GM23338 (cell line): Measurements from ENCODE around the gene PDE4D. TPM values are rescaled to one million over a fixed set of nuclear protein-coding genes. Genes with fewer than 3 reads are reported as not detected.

Experiments used
- ATAC-seq: fragments of 200-7000 bp; cut with Tn5 transposase; 3 replicates; pipeline ENCODE4 v1.9.1; 2020
- DNase-seq: peaks from one replicate; pipeline ENCODE4 v3.0.0-alpha.2; 2015; ENCODE audit warnings: low spot score
- H2AFZ ChIP-seq: fragments of 200-600 bp; sonication (generic); 2 replicates; pipeline ENCODE4 v1.8.0; 2016; ENCODE audit warnings: antibody characterized with exemption, mild to moderate bottlenecking, moderate library complexity
- H3F3A ChIP-seq: fragments of 200-600 bp; sonication (generic); replicated peaks from 2 replicates; pipeline ENCODE4 v1.8.0; 2017; ENCODE audit warnings: antibody characterized with exemption, mixed run types, low read depth
- H3K27ac ChIP-seq: fragments of 200-600 bp; sonication (generic); 2 replicates; pipeline ENCODE4 v1.6.1; 2016; ENCODE audit warnings: low read depth
- H3K27me3 ChIP-seq: fragments of 200-600 bp; sonication (generic); 2 replicates; pipeline ENCODE4 v1.8.0; 2016; ENCODE audit warnings: mild to moderate bottlenecking, mixed run types, moderate library complexity; ENCODE audit not compliant: insufficient read depth
- H3K36me3 ChIP-seq: fragments of 200-600 bp; sonication (generic); 2 replicates; pipeline ENCODE4 v1.8.0; 2016; ENCODE audit warnings: mild to moderate bottlenecking; ENCODE audit not compliant: insufficient read depth
- H3K4me1 ChIP-seq: fragments of 200-600 bp; sonication (generic); 2 replicates; pipeline ENCODE4 v1.8.0; 2016; ENCODE audit warnings: mild to moderate bottlenecking, moderate library complexity; ENCODE audit not compliant: insufficient read depth
- H3K4me2 ChIP-seq: fragments of 200-600 bp; sonication (generic); 2 replicates; pipeline ENCODE4 v1.7.1; 2017; ENCODE audit warnings: mixed run types
- H3K4me3 ChIP-seq: fragments of 200-600 bp; sonication (generic); 2 replicates; pipeline ENCODE4 v1.6.1; 2016; ENCODE audit warnings: mixed run types
- H3K79me2 ChIP-seq: fragments of 200-600 bp; sonication (generic); replicated peaks from 2 replicates; pipeline ENCODE4 v1.8.0; 2017; ENCODE audit warnings: mild to moderate bottlenecking; ENCODE audit not compliant: insufficient read depth
- H3K9me2 ChIP-seq: fragments of 200-600 bp; sonication (generic); 2 replicates; pipeline ENCODE4 v1.8.0; 2017; ENCODE audit not compliant: insufficient read depth
- H4K20me1 ChIP-seq: fragments of 200-600 bp; sonication (generic); replicated peaks from 2 replicates; pipeline ENCODE4 v1.8.0; 2017; ENCODE audit warnings: mild to moderate bottlenecking; ENCODE audit not compliant: insufficient read depth
- H3K27ac Mint-ChIP-seq: 2 replicates; pipeline ENCODE4 v1.8.0; 2020; ENCODE audit warnings: inconsistent platforms, mild to moderate bottlenecking, moderate library complexity, mixed read lengths
- H3K27me3 Mint-ChIP-seq: 3 replicates; pipeline ENCODE4 v1.8.0; 2022; ENCODE audit warnings: low read depth, mild to moderate bottlenecking, moderate library complexity, mixed read lengths, inconsistent platforms; ENCODE audit not compliant: insufficient read depth, poor library complexity
- H3K36me3 Mint-ChIP-seq: 3 replicates; pipeline ENCODE4 v1.8.0; 2021; ENCODE audit warnings: low read depth, mild to moderate bottlenecking, inconsistent platforms, moderate library complexity, mixed read lengths
- H3K4me1 Mint-ChIP-seq: 3 replicates; pipeline ENCODE4 v1.8.0; 2020; ENCODE audit warnings: mild to moderate bottlenecking, inconsistent platforms, mixed read lengths
- H3K4me3 Mint-ChIP-seq: 3 replicates; pipeline ENCODE4 v1.8.0; 2021; ENCODE audit warnings: moderate library complexity, mild to moderate bottlenecking, inconsistent platforms, mixed read lengths
- H3K9me3 Mint-ChIP-seq: 3 replicates; pipeline ENCODE4 v1.8.0; 2020; ENCODE audit warnings: moderate library complexity, mild to moderate bottlenecking, inconsistent platforms, mixed read lengths
- CREB1 ChIP-seq: fragments of 250-450 bp; sonication (Bioruptor Pico); IDR thresholded peaks from 2 replicates; pipeline ENCODE4 v1.5.0; 2020; ENCODE audit warnings: low read depth, mild to moderate bottlenecking, moderate library complexity
- ETS1 ChIP-seq: IDR thresholded peaks from 2 replicates; pipeline ENCODE4 v1.6.1; 2016; ENCODE audit warnings: antibody characterized with exemption
- EZH2 ChIP-seq: fragments of 200-600 bp; sonication (generic); IDR thresholded peaks from one replicate; pipeline ENCODE4 v1.8.0; 2017; ENCODE audit warnings: antibody characterized with exemption, mild to moderate bottlenecking, low read depth; ENCODE audit not compliant: unreplicated experiment
- EZH2phosphoT487 ChIP-seq: fragments of 200-600 bp; sonication (generic); IDR thresholded peaks from one replicate; pipeline ENCODE4 v1.8.1; 2018; ENCODE audit warnings: antibody characterized with exemption; ENCODE audit not compliant: unreplicated experiment
- JUNB ChIP-seq: IDR thresholded peaks from one replicate; pipeline ENCODE4 v1.6.1; 2016; ENCODE audit warnings: antibody characterized with exemption; ENCODE audit not compliant: unreplicated experiment
- NANOG ChIP-seq: IDR thresholded peaks from 2 replicates; pipeline ENCODE4 v1.6.1; 2016; ENCODE audit warnings: antibody characterized with exemption, borderline replicate concordance
- POLR2AphosphoS5 ChIP-seq: IDR thresholded peaks from 2 replicates; pipeline ENCODE4 v1.6.1; 2016; ENCODE audit warnings: antibody characterized with exemption, low read depth
- REST ChIP-seq: IDR thresholded peaks from one replicate; pipeline ENCODE4 v1.6.1; 2018; ENCODE audit warnings: antibody characterized with exemption; ENCODE audit not compliant: unreplicated experiment
- STAT1 ChIP-seq: IDR thresholded peaks from one replicate; pipeline ENCODE4 v1.6.1; 2016; ENCODE audit warnings: antibody characterized with exemption; ENCODE audit not compliant: unreplicated experiment
- ZNF114 ChIP-seq: fragments of 250-450 bp; sonication (Bioruptor Pico); IDR thresholded peaks from 2 replicates; pipeline ENCODE4 v1.5.0; 2020; ENCODE audit warnings: mild to moderate bottlenecking, moderate library complexity
- ZNF331 ChIP-seq: fragments of 250-450 bp; sonication (Bioruptor Pico); IDR thresholded peaks from 2 replicates; pipeline ENCODE4 v1.5.0; 2020; ENCODE audit warnings: low read depth, mild to moderate bottlenecking, moderate library complexity
- ZNF462 ChIP-seq: fragments of 250-450 bp; sonication (Bioruptor Pico); IDR thresholded peaks from 2 replicates; pipeline ENCODE4 v1.5.0; 2020; ENCODE audit warnings: mild to moderate bottlenecking, moderate library complexity
- polyA plus RNA-seq: library from polyadenylated mRNA; unstranded; fragments of >200 nt; fragmentation: Nextera tagmentation; extraction: Ambion mirVana; gene quantifications from 2 replicates; pipeline ENCODE4 v1.2.1, GENCODE V29; 2016
- total RNA-seq: library from RNA; depleted of rRNA; stranded (reverse); fragments of >200 nt; shearing (Covaris generic); gene quantifications from 2 replicates; pipeline ENCODE4 v1.2.3, GENCODE V29; 2014
- TF ChIP-seq, protein P1 (sequence below), 2 experiments: fragments of 200-600 bp in 1 of 2; sonication (generic) in 1 of 2; conservative IDR thresholded peaks; 2 replicates each; pipeline versions ENCODE4 v1.5.1 to v1.6.1; 2016 to 2017; ENCODE audit warnings: antibody characterized with exemption in 2 of 2, low read depth in 2 of 2, mild to moderate bottlenecking in 2 of 2, moderate library complexity in 1 of 2

PDE4D gene
- total and polyA plus RNA-seq, 2 experiments from 2014 or later: 2.1 to 4.7 TPM

- no peak overlapping the region for H3K4me2 ChIP-seq
- 0 out of 2 replicates have a peak, but pooled peaks cover 3% of the 10 kb centered on the region for H3K9me2 ChIP-seq
- no peaks in the 10 kb centered on the region for H4K20me1 ChIP-seq
- no peak overlapping the region for H3K27ac ChIP-seq
- no peak for DNase-seq
- no peak overlapping the region for H2AFZ ChIP-seq
- Mint-ChIP-seq H3K9me3 (no peaks in the 10 kb centered on the region), H3K4me3 (no peak overlapping the region), H3K4me1 (peaks cover 3% of the 10 kb centered on the region; the same call in 2 of the 3 replicates), H3K27me3 (peaks cover 3% of the 10 kb centered on the region), H3K27ac (no peak overlapping the region), H3K36me3 (no peaks in the 10 kb centered on the region)
- no peaks in the 10 kb centered on the region for H3K36me3 ChIP-seq
- H3F3A ChIP-seq: no peaks in the 10 kb centered on the region
- H3K4me3 ChIP-seq: no peak overlapping the region
- peaks cover 3% of the 10 kb centered on the region; the same call in 1 of the 2 replicates for H3K4me1 ChIP-seq
- no peak for ATAC-seq
- no peak for TF ChIP-seq ZNF462
- TF ChIP-seq NANOG: no peak
- TF ChIP-seq JUNB: no peak
- no peak for TF ChIP-seq ZNF331 (CRISPR knock-in tag)
- no peak for TF ChIP-seq POLR2AphosphoS5
- no peak for TF ChIP-seq EZH2phosphoT487
- no peak for TF ChIP-seq ETS1
- TF ChIP-seq ZNF114: no peak
- no peak for TF ChIP-seq CREB1
- TF ChIP-seq, protein P1, sequence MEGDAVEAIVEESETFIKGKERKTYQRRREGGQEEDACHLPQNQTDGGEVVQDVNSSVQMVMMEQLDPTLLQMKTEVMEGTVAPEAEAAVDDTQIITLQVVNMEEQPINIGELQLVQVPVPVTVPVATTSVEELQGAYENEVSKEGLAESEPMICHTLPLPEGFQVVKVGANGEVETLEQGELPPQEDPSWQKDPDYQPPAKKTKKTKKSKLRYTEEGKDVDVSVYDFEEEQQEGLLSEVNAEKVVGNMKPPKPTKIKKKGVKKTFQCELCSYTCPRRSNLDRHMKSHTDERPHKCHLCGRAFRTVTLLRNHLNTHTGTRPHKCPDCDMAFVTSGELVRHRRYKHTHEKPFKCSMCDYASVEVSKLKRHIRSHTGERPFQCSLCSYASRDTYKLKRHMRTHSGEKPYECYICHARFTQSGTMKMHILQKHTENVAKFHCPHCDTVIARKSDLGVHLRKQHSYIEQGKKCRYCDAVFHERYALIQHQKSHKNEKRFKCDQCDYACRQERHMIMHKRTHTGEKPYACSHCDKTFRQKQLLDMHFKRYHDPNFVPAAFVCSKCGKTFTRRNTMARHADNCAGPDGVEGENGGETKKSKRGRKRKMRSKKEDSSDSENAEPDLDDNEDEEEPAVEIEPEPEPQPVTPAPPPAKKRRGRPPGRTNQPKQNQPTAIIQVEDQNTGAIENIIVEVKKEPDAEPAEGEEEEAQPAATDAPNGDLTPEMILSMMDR (conservative IDR thresholded peaks at IDR 0.05; ENCODE audit: low read depth in 2 of 2): no peak
- no peak for TF ChIP-seq REST
- TF ChIP-seq EZH2: no peak
- TF ChIP-seq STAT1: no peak
- no peaks in the 10 kb centered on the region for H3K27me3 ChIP-seq
- no peaks in the 10 kb centered on the region for H3K79me2 ChIP-seq
These were observed 18.9 kb downstream of the PDE4D start for GRCh38 chr5:59874675-59875074.
